NCI-H2081 (cell line): ENCODE measurements around the gene METRNL.

Experiments used
- DNase-seq, 2 experiments: peaks; one replicate each; lab custom pipeline; 2025; lab: John Stamatoyannopoulos, UW

Gene METRNL

DNA sequence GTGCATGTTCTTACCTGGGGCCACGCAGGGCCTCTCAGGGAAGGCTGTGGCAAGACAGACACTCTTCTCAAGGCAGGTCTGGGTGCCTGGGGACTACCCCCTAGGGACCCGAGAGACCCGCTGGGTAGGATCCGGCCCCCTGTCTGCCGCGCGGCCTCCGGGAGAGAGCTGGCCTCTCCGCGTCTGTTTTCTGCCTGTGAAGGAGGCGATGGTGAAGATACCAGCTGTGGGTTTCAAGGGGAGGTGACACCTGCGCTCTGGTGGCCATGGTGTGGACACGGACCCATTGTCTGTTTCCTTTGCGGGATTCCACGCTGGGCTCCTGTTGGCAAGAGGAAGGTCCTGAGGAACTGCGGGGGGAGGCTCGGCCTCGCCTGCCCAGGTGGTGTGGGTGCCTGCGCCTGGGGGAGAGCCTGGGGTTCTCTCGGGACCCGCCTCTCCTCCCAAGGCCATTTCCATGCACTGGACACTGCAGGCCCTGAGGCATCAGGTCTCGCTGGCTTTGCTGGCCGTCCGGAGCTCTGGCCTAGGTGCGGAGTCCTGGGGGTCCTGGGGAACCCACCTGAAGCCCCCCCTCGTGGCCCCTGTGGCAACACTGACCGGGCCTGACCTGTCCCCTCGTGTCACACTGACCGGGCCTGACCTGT, 12.2 kb upstream of the METRNL start:
- DNase-seq, result no peak

DNA sequence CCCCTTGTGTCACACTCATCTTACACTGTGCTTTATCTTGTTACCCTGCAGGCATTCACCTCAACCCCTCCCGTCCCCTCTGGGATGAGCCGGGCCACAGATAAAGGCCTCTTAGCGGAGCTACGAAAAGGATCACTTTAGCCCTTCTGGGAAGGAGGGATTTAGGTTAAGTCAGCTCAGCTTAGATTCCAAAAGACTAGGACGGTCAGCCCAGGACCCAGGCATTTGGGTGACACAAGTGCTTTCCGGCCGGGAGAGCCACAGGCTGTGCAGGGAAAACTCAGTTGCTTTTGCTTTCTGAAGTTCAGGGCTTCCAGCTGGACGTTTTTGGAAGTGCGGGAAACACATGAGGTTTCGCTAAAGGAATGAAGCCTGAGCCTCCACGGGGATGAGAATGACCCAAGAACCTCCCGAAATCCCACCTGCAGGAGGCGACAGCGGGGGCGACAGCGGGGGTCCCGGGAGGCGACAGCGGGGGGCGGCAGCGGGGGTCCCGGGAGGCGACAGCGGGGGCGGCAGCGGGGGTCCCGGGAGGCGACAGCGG, 11.6 kb upstream of the METRNL start:
- DNase-seq, result no peak

DNA sequence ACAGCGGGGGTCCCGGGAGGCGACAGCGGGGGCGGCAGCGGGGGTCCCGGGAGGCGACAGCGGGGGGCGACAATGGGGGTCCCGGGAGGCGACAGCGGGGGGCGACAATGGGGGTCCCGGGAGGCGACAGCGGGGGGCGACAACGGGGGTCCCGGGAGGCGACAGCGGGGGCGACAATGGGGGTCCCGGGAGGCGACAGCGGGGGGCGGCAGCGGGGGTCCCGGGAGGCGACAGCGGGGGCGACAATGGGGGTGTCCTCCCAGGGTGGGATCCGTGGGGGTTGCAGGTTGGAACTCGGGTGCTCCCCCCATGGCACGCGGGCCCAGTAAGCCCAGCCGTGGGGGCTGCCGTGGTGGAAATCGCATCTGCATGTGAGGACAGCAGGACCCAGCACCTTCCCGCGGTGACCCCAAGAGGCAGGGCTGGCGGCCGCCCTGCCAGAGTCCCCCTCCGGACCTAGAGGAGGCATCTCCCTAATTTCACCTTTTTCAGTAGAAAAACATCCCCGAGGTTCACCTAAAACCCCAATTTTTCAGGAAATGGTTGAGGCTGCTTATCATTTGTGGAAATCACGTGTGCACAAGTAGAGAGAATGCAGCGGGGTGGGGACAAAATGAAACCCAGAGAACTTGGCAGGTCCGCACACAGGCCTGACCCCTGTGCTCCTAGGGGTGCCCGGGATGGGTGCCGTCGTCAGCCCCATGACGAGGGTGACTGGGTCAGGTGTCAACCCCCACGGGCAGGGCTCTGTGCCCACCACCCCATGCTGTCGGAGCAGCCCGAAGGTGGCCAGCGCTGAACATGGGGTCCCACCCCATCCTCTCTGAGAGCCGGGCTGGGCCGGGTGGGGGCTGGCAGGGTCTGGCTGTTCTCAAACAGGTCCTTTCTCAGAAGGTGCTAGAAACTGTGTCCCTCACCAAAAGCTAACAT, 10.5 kb upstream of the METRNL start:
- no peak for DNase-seq

DNA sequence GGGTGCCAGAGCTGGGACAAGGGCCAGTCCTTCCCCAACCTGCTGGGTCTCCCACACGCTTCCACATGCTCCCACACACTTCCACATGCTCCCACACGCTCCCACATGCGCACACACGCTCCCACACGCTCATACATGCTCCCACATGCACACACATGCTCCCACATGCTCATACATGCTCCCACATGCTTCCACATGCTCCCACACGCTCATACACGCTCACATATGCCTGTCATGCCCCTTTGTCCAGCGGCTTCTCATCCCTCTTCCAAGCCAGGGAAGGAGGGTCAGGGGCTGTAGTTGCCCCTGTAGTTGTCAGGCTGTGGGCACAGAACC, 9.9 kb upstream of the METRNL start:
- no peak for DNase-seq

DNA sequence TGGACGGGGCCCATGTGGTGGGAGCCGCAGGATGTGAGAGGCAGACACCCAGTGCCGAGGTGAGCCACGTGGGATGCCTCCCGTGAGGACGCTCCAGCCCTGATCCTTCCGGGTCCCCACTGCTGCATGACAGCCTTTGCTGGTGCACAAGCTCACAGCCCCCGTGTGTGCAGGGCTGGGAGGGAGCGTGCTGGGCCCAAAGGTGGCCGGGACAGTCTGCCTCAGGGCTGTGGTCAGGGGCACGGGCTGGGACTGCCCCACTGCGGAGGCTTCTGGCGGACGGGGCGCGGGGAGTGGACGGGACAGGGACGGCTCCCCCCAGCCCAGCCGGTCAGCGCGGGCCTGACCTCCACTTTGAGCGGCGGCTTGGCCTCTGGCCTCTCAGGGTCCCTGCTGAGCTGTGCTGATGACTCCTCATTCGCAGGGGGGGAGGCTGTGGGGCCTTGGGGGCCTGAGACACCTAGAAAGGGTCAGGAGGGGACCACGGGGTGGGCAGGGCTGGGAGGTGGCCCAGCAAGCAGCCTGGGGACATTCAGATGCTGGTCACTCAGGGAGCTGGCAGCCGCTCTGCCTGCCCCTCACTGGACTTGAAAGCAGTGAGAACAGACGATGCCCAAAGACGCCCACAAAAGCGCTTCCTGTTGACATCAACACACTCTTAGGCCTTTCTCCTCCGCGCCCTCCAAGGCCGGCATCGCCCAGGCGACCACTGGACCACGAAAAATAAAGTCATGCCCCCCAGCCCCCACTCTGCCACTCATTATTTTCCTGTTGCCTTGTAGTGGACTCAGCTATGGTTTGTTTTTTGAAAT, 9.3 kb upstream of the METRNL start:
- no peak for DNase-seq

DNA sequence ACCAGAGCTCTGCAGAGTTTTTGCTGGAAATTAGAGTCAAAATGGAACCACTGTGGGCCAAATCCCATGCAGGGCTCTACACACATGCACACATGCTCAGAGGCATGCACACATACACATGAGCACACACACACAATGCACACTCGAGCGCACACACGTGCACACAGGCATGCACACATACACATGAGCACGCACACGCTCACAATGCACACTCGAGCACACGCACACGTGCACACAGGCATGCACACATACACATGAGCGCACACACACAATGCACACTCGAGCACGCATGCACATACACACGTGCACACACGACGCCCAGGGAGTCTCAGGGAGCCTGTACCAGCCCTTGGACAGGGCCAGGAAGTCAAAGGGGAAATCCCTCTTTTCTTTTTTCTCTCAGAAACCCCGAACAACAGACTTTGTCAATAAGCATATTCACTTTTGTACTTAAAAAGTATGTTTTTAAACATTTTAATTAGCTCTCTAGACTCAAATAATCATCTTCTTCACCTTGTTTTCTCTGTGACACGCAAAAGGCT, 8.5 kb upstream of the METRNL start:
- DNase-seq, result no peak

DNA sequence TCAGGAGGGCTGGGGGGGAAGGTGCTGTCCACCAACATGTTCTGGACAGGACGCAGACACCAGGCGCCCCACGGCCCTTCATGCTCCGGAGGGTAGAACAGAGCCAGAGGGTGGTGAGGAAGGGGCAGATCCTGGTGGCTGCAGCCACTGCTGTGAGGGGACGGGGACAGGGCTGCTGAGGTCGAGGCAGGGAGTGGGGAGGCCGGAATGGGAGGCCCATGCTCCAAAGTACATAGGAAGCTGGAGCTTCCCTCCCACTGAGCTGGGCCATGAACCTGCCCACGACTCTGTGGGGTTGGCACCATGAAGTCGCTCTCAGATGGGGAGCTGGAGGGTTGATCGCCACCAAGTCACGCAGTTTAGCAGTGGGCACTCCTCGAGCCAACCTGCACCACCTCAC, 8.0 kb upstream of the METRNL start:
- DNase-seq, result no peak

DNA sequence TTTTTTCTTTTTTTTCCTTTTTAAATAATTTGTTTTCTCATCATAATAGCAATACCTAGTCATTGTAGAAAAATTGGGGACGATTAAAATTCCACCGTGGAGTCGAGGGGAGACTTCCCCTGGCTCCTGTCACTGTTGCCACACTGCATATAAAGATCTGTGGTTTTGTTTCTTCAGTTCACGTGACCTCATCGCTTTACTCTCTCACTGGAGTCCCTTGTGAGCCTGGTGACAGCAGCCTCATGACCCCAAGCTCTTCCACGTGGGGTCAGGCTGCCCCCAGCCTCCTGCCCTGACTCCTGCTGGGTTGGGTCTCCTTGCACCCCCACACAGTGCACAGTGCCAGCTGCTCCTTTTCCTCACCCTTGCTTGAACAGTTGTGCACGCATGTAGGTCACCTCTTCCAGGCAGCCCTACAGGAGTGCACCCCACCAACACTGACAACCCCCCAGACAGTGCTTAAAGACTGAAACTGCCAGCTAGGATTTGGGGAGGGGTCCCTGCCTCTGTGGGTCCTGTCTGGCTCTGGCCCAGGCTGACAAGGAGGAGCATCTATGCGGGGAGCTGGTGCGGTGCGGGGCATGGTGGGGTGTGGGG, 7.3 kb upstream of the METRNL start:
- DNase-seq, result no peak

DNA sequence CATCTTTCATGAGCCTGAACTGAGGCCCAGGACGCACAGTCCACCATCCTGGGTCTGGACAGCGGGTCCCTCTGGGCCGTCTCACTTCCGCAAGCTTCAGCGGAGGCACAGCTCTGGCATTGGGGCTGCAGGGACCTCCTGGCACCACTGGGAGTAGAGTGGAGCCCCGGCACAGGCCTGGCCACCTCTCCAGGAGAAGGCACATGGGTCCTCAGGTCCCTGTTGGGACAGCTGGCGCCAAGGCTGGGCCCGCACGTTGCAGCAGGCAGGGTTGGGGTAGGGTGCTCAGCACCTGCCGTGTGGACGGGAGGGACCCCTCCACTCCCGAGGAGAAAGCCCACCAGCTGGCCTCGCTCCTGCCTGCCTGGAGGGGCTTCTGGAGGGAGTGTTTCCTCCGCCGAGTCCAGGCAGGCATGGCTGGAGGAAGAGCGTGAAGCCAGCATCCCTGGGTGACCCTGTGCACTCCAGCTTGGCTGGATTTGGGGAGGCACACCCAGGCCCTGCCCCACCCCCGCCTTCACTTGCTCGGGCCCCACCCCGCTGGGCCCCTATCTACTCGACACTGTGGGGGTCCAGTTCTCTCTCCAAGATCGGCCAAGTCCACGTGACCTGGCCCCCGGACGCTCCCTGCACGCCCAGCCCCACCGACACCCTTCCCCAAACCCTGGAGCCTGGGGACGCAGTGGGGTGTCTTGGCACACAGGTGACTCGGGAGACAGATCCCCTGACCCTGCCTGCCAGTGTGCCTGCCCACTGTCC, 6.6 kb upstream of the METRNL start:
- DNase-seq, result no peak

DNA sequence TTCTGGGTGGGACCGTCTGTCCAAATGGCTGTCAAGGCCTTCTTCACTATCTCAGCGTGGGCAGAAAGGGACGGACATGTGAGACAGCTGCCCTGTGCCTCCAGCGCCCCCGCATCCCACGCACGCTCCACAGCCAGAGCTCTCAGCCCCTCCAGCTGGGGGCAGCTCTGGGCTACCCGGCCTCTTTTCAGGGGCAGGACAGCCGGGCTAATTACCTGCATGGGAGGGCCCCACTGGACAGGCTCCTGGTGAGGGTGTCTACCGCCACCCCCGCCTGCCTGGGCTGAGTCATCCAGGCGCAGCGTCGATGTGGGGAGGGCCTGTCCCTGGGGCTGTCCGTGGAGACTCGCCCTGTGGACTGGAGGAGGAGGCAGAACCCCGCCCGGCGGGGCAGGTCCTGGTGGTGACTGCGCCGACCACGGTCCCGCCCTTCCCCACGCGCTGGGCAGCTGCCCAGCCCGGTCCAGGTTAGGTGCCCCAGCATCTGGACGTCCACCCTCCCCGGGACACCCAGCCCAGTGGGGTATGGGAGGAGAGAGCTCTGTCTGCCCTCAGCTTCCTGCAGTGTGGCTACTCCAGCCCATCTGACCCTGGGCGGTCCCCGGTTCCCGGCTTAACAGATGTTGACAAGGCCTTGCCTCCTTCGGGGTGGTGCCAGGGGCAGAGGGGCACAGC, 5.9 kb upstream of the METRNL start:
- no peak for DNase-seq

DNA sequence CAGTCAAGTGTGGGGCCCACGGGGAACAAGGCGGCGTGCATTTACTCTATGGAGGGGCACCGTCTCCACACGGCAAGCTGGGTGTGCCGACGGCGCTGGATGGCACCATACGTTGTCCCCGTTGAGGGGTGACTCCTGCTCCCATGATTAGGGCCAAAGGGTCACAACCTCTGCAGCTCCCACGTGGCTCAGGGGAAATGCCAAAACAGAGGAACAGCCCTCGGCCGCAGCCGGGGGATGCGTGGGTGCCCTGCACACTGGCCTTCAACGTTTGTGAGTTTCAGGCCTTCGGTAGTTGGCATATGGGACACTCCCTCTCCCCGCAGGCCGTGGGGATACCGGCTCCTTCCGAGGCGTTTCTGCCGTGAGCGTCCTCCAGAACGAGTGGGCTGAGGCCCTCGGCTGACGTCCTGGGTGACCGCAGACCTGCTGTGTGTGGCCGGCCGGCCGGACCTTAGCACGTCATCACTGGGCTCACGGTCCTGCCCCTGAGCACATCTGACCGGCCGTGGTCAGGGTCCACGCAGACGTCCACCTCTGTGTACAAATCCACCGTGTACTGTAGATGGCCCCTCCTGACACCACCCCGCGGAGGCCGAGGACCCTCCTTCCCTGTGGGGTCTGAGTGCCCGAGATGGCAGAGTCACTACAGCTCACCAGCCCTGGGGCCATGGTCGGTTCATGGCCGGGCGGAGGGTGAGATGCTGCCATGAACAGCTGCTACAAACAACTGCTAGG, 4.8 kb upstream of the METRNL start:
- DNase-seq, result no peak

DNA sequence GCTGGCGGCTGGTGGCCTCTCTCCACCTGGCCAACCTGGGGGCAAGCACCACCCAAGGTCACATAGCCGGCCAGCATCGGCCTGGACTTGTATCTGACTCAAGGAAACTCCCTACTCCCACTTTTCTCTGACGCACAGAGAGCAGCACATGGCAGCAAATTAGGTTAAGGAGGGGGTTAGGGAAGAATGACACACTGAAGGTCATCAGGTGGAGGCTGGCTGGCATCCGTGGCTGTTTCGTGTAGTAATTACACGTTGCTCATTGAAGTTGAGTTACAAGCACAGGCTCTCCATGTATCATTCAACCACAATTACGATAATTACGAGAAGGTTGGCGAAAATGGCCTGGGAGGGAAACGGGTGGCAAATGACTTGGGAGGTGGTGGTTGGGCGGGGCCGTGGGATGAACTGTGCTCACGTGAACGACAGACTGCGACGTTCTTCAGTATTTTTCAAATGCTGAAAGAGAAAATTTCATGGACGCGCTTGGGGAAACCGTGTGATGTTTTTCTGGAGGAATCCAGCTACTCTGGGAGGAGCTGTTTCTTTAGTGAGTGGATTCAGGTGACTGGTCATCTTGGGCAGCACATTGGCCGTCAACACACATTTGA, 4.0 kb upstream of the METRNL start:
- DNase-seq, result peak in 1 of 2 experiments; percentile 22

DNA sequence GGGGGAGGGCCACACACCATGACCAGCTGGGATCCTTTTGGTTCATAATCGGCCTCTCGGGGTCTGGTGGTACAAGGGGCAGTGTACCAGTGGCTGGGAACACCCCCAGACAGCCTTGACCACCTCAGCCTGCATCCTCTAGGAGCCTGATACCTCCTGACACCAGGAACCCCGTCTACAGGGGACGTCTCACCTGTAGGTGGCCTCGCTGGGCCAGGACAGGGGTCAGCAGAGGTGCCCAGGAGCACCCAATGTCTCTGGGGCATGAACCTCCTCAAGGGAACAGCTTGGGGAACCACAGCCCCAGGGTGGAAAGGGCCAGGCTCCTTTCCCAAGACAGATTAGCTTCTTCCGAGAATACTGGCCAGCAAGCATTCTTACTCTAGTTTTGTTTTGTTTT, 2.5 kb upstream of the METRNL start:
- DNase-seq, result no peak

DNA sequence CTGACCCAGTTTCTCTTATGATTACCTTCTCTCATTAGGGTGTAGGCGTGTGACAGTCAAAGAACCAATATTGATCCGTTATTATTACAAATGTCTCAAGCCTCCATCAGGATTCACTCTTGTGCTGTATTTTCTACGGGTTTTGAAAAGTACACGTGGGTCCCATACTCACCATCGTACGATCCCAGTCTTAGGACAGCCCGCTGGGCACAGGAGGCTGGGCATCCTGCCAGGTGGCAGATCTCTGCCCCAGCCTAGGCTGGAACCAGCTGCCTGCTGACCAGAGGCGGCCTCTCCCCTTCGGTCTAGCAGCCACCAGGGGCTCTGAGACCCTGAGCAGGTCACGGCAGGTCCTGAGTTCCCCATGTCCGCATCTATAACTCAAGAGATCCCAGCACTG, 2.0 kb upstream of the METRNL start:
- no peak for DNase-seq

DNA sequence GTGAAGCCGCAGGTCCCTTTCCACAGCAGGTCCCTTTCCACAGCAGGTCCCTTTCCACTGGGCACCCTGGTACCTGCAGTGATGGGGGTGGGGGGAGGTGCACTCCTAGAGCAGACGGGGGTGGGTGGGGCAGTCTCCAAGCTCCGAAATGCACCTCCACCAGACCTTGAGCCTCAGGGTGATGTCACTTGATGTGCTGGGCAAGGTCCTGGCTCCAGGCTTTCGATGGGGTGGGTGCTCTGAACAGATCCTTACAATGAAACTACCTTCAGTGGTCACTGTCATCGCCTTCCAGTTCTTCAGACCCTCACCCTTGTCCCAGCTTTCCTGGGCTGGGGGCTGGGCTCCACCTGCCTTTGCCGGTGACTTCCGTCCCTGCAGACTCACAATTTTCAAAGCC, 1.5 kb upstream of the METRNL start:
- no peak for DNase-seq

DNA sequence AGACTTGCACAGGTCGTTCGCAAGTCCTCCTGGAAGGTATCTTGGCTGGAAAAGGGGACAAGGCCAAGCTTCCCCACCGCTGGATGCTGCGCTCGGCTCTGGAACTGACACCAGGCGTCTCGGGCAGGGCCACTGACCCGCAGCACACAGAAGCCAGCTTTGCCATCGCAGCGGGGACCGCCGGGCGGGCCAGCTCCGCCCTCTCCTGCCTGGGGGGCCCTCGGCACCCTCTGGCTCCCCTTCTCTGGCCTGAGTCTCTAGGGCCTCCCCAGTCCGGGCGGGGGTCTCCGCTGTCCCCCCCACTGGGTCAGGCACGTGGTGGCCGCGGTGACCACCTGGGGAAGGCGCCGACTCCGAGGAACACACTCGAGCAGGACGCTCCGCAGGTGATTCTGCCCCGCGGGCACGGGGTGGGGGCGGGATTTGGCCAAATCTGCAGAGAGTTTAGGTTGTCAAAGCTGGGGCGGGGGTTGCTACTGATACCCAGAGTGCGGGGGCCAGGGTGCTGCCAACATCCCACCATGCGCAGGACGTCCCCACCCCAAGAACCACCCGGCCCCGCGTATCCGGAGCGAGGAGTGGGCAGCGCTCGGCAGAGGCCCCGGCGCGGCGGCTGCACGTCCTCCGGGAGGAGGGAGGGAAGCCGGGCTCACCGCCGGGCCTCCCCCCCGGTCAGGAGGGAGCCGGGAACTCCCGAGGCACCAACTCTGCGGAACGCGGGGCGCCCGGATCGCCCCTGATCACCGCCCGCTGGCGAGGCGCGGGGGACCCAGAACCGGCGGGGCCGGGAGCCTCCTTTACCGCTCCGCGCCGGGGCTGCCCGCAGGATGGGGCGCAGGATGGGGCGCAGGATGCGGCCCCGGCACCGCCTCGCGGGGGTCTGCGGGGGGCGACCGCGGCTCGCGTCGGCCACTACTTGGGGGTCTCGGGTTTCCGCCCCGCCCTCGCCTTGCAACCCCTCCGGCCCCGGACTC, 744 bp upstream of the METRNL start:
- DNase-seq, result no peak

DNA sequence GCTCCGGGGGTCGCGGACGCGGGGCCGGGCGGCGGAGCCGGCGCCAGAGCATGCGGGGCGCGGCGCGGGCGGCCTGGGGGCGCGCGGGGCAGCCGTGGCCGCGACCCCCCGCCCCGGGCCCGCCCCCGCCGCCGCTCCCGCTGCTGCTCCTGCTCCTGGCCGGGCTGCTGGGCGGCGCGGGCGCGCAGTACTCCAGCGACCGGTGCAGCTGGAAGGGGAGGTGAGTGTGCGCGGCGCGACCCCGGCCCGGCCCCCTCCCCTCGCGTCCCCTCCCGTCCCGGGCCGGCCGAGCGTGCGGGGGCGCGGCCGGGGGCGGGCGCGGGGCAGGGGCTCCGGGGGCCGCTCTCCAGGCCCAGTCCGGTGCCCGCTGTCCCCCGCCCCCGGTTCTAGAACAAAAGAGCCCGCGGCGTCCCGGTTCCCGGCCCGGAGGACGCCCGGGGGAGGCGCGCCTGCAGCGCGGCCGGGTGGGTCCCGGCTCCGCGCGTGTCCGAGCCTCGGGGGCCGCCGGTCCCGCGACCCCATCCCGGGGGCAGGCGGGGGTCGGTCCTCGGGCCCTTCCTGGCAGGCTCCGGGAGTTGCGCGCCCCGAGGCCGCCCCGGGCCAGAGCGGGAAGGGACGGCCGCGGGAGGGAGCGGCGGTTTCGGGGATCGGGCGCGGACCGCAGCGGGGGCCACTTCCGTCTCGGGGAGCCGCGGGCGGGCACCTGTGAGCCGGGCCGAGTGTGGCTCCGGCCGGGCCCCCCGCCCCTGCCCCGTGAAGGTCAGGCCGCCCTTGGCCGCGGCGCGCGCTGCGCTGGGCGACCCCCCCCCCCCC, 563 bp downstream of the METRNL start:
- DNase-seq, result no peak

DNA sequence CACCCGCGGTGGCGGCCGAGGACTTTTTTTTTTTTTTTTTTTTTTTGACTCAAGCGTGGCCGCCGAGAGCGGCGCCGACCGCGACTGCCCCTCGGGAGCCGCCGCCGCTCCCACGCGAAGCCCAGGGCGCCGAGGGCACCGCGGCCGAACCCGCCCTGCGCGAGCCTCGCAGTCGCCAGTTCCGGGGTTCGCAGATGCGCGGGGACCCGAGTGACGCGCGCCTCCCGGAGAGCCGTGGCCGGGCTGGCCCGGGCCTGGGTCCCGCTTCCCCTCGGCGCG, 1.1 kb downstream of the METRNL start:
- no peak for DNase-seq
